Effector CD4-positive, alpha-beta T cell (primary cell): ENCODE results near the gene GLRA3. TPM values are rescaled to one million over a fixed set of nuclear protein-coding genes. Genes with fewer than 3 reads are reported as not detected.
"Not testable (repeated sequence)": the region's sequence is repeated elsewhere in the genome, so short reads cannot be mapped to it uniquely, and the experiment has no call there.

Experiments used
- DNase-seq: peaks from one replicate; pipeline ENCODE4 v3.0.0-alpha.2; 2020
- total RNA-seq: gene quantifications from one replicate; lab custom pipeline; 2026; lab: John Stamatoyannopoulos, UW

Gene GLRA3
- not detected for total RNA-seq

DNA sequence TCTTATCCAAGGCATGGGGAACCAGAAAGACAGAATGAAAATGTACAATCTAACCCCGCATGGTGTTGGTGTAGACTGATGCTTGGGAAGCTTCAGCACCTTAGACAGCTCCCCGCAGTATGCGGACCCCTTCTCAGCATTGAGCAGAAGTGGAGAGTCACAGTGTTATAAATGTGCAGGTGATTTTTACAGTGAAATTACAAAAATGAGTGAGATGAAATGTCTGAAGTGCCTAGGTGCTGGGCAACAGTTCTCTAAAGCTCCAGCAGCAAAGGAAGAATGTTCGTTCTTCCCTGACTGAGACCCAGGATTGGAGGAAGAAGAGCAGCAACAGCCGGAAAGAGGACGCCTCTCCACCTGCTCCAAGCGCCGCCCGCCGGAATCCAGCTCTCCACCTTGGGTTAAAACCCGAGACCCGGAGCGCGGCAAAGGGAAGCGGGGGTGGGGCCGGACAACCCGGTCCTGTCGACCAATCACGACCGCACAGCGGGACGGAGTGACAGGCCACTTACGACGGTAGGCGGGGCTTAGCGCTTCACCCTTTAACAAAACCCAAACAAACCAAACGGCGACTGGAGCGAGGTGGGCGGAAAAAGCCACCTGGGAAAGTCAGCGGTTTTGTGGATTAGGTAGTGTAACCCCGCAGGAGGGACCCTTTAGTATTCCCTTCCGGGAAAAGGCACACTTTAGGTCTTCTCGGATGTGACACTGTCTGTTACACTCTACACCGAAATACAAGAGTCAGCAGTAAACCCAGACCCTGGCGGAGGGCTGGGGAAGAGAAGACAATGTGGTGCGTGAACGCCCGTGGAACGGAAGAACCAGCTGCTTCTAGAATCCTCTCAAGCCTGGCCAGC lies at the start of gene GLRA3:
GLRA3 (minus strand) TSS at position 403 of the 857 bp plus-strand sequence. CDS start 436 bp downstream, outside the sequence.
- no peak for DNase-seq

GRCh38 chr4:174874898-174875297 lies 45.9 kb upstream of the GLRA3 start:
- DNase-seq: no peak

DNA sequence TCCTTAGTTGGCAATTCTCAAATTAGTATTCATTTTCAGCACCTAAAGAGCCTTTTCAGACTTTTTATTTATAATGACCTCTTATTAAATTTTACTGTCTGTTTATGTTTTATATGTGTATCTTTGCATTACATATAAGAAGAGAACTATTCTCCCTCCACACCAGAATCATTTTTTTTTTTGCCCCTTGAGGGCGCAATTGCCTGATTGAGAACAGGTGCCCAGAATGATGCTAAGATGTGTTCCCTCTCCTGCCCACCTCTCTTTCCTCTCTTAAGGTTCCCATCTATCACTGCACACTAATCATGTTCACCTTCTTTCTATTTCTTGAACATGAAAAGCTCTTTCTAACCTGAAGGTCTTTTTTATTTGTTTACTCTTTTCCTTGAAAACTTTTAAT lies 44.9 kb upstream of the GLRA3 start:
- DNase-seq: no peak

DNA sequence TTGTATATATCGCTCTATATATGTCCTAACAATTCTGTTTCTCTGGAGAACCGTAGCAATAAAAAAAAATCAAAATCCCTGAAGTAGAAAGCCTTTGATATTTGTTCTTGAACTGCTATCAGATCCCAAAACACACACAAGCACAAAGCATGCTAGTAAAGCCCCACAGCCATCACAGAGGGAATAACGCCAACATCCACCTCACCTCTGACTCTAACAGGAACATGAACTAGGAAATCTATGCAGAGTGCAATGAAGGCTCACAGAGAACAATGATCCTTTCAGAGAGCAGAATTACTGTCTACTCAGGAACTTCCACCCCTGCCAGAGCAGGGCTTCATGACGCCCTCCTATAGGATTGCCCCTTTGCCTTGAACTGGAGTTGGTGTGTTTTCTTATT lies 44.1 kb upstream of the GLRA3 start:
- not testable (repeated sequence) for DNase-seq

GRCh38 chr4:174871407-174871806 lies 42.4 kb upstream of the GLRA3 start:
- DNase-seq: no peak

GRCh38 chr4:174870311-174870710 lies 41.3 kb upstream of the GLRA3 start:
- DNase-seq: no peak

- DNase-seq: no peak
Observed at GRCh38 chr4:174869339-174869738, 40.3 kb upstream of the GLRA3 start.

- no peak for DNase-seq
Observed at GRCh38 chr4:174867903-174868302, 38.9 kb upstream of the GLRA3 start.

DNA sequence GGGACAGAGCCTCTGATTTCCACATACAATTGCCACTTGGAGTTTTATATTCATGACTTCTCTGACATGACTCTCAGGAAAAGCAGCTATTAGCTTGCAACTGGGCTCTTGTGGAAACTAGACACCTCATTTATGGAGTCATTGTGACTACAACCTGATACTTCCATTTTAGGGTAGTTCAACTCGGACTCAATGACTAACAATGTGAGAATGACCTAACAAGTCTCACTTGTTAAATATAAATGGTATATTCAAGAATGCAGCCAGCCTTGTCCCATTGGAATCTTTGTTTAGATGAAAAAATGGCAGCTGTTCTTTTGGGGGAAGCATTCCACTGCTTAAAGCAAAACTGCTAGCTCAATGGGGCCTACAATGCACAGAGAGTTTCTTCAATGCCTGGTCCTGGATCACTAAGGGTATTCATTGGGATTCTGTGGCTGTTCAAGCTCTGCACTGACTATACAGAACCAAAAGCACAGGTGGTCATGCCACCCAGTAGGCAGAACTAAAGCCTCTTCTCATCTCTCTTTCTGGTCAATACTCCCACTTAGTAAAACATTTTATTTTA lies 36.5 kb upstream of the GLRA3 start:
- no peak for DNase-seq

DNA sequence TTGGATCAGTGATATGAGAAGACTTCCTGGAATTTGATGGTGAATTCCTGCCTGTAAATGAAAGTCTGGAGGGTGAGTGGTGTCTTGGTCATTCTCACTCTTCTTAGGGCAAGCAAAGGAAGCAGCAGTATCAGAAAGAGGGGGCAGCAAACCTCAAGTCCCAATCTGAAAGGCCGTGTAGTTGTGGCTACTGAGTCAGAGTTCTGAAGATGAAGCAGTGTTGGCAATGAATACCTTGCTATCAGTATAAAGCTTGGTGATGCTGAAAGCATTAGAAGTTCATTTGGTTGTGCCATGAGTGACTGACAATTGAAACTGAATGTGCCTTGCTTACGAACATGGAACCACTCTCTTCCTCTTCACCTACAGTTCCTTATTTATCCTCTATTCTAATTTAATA lies 35.0 kb upstream of the GLRA3 start:
- DNase-seq: no peak

GRCh38 chr4:174860588-174860987 lies 31.5 kb upstream of the GLRA3 start:
- no peak for DNase-seq

DNA sequence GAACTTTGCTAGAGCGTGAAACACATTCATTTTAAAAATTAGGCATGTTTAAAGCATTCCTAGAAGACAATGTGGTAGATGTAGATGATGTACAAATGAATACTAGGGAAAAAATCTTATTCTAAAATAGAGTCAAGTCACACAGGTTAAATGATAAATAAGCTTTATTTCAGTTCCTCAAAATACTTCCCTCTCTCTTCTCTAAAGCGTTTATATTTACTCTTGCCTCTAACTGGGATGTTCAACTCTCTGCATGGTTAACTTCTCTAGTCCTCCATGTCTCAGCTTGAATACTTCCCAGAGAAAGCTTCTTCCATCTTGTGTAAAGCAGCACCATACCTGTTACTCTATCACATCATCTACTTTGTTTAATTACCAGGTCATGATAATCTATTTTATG lies 30.9 kb upstream of the GLRA3 start:
- no peak for DNase-seq

- no peak for DNase-seq
Observed at GRCh38 chr4:174856926-174857800, 28.1 kb upstream of the GLRA3 start.

GRCh38 chr4:174855050-174855449 lies 26.0 kb upstream of the GLRA3 start:
- no peak for DNase-seq

DNA sequence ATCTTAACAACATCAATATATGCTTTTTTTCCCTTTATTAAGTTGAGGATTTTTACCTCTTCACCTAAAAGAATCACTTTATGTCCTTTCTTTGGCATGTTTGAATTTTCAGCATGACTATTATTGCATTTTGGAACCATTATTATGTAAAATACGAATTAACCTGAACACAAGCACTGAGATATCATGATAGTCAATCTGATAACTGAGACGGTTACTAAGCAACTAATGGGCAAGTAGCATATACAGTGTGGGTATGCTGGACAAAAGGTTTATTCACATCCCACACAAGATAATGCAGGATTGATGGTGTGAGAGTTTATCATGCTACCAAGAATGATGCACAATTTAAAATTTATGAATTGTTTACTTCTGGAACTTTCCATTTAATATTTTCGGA lies 24.6 kb upstream of the GLRA3 start:
- DNase-seq: no peak

- DNase-seq: no peak
Observed at GRCh38 chr4:174848596-174848995, 19.5 kb upstream of the GLRA3 start.

GRCh38 chr4:174847801-174848427 lies 18.9 kb upstream of the GLRA3 start:
- DNase-seq: no peak

- DNase-seq: no peak
Observed at GRCh38 chr4:174835536-174835935, 6.5 kb upstream of the GLRA3 start.

DNA sequence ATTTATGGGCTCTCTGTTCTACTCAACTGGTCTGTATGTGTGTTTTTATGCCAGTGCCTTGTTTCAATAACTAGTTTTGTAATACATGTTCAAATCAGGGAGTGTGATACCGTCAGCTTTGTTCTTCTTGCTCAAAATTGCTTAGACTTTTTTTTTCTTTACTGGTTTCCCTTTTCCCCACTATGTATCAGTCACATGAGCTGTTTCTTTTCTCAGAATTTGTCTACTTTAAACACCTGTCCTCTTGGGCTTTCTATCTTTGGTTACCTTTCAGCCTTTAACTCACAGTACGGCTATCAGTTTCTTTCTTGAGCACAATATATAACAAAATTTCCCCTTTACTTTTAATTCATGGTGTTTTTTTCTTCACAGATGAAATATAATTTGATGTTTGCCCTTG lies 5.4 kb upstream of the GLRA3 start:
- no peak for DNase-seq

DNA sequence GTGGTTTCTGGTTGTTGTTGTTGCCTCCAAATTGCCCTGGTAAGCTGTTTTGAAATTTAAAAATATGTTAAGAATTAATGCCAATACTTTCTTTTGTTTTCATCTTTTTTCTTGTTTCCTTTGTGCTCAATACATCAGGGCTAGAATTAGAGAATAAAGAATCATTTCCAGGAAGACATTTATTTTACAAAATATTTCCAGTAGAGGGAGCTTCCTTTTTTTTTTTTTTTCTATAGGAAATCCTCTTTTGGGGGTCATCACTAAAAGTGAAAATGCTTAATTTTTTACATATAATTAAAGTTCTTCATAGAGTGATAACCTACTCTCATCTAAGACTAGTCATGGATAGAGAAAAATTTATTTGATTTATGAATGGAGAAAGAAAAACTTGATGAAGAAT lies 2.4 kb downstream of the GLRA3 start:
- DNase-seq: no peak

GRCh38 chr4:174815282-174815681 lies 13.8 kb downstream of the GLRA3 start:
- DNase-seq: no peak

- no peak for DNase-seq
Observed at GRCh38 chr4:174813292-174813691, 15.8 kb downstream of the GLRA3 start.

DNA sequence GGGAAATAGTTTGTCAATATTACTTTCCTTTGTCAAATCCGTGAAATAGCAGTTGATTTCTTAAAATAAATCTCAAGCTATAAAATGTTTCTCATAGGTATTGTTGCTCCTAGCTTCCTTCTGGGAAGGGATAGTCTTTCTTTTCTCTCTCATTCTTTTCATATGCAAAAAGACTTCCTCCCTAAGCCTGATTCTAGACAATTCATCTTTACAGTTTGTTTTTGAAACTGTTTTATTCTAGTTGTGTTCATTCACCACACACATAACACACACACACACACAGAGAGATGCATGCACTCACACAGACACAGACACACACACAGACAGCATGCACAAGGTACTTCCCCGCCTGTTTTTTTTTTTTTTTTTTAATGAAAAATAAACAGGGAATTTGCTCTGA lies 18.2 kb downstream of the GLRA3 start:
- no peak for DNase-seq
